ENCODE data around the gene MAPK4.

MAPK4 gene

DNA sequence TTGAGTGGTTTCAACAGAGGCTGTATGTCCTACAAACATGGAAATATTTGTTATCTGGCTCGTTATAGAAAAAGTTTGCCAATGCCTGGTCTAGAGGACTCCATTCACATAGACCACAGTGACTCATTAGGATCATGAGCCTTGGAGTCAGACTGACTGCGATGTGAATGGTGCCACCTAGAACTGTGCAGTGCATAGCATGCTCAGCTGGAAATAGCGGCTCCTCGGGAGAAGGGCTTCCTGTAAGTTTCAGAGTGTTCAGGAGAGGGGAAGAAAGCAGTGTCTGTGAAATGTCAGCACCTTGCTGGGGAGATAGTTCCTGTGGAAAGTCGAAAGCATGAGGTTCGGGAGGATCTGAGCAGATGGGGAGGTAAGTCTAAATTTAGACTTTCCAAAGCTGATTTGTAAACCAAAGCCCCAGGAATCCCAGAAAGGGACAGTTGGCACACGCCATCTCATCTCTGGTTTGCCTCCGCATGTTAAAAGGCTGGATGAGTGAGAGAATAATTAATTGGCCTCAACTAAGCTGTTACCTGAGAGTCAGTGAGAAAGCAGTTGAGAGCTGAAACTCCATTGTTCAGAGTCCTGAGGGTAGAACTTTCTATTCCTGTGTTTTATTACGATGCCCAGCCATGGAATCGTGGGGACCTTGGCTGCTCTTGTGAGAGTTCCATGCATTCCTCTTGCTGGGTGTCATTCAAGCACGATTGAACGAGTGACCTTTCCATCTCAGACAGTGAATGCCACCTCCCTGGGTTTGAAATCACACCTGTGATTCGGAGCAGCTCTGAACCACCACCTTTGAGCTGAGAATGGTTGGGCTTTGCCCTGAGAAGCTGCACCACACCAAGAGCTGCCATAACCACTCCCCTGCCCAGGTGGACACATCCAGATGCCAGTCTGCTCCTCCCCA, 99.5 kb downstream of the MAPK4 start:
- H3K4me3 ChIP-seq (ENCODE audit: low read depth, low read length): no peak overlapping the region
- TF ChIP-seq, protein P1, sequence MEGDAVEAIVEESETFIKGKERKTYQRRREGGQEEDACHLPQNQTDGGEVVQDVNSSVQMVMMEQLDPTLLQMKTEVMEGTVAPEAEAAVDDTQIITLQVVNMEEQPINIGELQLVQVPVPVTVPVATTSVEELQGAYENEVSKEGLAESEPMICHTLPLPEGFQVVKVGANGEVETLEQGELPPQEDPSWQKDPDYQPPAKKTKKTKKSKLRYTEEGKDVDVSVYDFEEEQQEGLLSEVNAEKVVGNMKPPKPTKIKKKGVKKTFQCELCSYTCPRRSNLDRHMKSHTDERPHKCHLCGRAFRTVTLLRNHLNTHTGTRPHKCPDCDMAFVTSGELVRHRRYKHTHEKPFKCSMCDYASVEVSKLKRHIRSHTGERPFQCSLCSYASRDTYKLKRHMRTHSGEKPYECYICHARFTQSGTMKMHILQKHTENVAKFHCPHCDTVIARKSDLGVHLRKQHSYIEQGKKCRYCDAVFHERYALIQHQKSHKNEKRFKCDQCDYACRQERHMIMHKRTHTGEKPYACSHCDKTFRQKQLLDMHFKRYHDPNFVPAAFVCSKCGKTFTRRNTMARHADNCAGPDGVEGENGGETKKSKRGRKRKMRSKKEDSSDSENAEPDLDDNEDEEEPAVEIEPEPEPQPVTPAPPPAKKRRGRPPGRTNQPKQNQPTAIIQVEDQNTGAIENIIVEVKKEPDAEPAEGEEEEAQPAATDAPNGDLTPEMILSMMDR (IDR thresholded peaks at IDR 0.05; ENCODE audit: borderline replicate concordance, insufficient read depth, low read depth, low read length): no peak

DNA sequence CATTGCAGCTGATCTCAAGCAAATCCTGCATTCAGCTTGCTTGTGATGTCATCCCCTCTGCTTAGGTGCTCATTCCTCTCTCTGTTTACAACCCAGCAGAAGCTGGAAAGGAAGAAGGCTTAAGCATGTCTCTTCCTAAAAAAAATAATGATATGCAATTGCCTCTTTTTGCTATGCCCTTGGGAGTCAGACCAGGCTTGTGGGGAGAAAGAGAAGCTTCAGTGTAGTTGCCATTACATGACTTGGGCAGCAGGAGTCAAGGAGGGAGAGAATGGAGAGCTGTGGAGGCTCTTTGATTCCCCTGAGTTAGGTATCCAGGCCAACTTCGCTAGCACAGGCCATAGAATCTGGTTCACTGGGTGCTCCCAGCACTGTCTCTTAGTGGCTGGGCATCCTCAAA, 101.1 kb downstream of the MAPK4 start:
- H3K4me3 ChIP-seq (ENCODE audit: low read depth, low read length): no peak overlapping the region
- TF ChIP-seq, protein P1 (IDR thresholded peaks at IDR 0.05; ENCODE audit: borderline replicate concordance, insufficient read depth, low read depth, low read length): no peak

DNA sequence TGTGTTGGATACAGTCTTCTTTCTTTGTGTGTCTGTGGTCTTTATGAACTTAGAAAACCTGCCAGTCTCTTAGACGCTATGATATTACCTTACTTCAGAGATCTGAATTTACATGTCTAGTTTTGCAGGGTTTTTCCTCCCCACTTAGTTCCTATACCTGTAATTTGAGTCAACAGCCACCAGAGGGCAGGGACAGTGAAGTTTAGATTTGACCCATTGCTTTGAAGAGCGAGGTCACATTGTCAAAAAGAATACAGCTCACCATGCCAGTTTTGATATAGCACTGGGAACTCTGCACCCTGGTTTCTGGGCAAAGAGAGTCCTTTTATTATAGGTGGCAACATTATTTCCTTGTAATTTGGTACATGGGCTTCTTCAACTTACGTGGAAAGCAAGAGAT, 102.3 kb downstream of the MAPK4 start:
- TF ChIP-seq, protein P1 (IDR thresholded peaks at IDR 0.05; ENCODE audit: borderline replicate concordance, insufficient read depth, low read depth, low read length): peak; percentile 54; the same call in 1 of the 2 replicates
- H3K4me3 ChIP-seq (ENCODE audit: low read depth, low read length): no peak overlapping the region

DNA sequence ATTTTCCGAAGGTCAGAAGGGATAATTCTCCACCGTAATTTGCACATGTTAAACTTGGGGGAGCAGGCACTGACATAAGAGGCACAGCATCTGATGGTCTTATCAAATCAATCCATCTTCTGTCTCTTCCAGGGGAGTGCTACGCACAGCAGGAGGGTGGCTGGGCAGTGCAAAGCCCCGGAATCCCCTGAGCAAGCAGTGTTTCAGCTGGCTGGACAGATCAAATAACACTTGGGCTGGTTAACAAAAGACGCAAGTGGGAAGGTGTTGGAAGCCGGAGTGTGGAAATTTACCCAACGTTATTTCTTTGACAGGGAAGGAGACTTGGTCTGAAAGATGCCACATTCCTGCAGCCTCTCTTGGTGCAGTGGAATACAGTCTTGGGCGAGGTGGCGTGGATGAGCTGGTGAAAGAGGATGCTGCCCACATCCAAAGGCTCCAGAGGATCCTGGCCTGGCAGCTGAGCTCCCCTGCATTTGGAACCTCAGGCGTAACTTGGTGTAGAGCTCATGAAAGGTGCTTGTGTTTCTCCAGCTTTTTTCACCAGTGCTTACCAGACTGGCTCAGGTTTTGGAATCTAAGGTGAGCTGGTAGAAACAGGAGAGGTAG, 103.0 kb downstream of the MAPK4 start:
- TF ChIP-seq, protein P1 (IDR thresholded peaks at IDR 0.05; ENCODE audit: borderline replicate concordance, insufficient read depth, low read depth, low read length): no peak
- H3K4me3 ChIP-seq (ENCODE audit: low read depth, low read length): no peak overlapping the region

DNA sequence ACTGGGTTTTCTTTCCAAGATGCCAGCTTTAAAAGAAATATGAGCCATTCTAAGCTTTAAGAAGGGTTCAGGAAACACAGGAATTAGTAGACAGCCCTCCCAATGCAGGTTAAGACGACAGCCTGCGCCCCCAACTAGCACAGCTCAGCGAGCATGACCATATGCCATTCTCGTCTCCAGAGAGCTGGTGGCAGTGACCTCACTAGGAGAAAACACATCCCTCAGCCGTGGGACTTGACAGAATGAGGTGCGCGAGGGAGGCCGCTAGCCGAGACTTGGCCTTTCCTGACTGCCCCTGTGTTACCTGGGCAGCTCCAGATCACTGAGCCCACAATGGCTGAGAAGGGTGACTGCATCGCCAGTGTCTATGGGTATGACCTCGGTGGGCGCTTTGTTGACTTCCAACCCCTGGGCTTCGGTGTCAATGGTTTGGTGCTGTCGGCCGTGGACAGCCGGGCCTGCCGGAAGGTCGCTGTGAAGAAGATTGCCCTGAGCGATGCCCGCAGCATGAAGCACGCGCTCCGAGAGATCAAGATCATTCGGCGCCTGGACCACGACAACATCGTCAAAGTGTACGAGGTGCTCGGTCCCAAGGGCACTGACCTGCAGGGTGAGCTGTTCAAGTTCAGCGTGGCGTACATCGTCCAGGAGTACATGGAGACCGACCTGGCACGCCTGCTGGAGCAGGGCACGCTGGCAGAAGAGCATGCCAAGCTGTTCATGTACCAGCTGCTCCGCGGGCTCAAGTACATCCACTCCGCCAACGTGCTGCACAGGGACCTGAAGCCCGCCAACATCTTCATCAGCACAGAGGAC, 103.9 kb downstream of the MAPK4 start:
- H3K4me3 ChIP-seq (ENCODE audit: low read depth, low read length): no peak overlapping the region
- TF ChIP-seq, protein P1 (IDR thresholded peaks at IDR 0.05; ENCODE audit: borderline replicate concordance, insufficient read depth, low read depth, low read length): no peak

DNA sequence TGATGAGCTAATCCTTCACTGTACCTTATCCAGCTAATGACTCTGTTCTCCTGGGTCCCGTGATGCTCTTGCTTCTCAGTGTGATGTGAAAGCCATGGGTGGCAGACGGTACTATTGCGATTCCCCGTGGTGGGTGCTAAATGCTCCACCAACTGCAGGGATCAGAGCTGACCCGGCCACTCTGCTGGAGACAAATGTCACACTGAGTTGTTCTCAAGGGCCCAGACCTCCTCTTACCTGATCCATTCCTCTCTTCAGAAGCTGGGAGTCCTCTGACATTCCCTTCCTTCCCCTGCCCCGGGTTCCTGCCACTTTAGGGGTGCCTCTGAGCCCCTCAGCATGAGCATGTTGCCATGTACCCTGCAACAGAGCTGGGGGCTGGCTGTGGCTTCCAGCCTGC, 105.1 kb downstream of the MAPK4 start:
- TF ChIP-seq, protein P1 (IDR thresholded peaks at IDR 0.05; ENCODE audit: borderline replicate concordance, insufficient read depth, low read depth, low read length): no peak
- no peak overlapping the region for H3K4me3 ChIP-seq (ENCODE audit: low read depth, low read length)
